ENCODE data around the gene CHEK2.
A peak's percentile ranks its signal among the peaks of the same experiment; 100 is the strongest.
"Not testable (repeated sequence)": the region's sequence is repeated elsewhere in the genome, so short reads cannot be mapped to it uniquely, and the experiment has no call there.

The CHEK2 gene

GRCh38 chr22:28766628-28767027 is 25.0 kb upstream of the CHEK2 start:
- DNase-seq (ENCODE audit: low read depth in 2 of 2) = no peak
- no peak overlapping the region for H3K4me3 ChIP-seq (replicated peaks in 1 of 2; ENCODE audit: low read depth in 2 of 2, low read length in 2 of 2)
- TF ChIP-seq CTCF (IDR thresholded peaks at IDR 0.05; ENCODE audit: low read depth, low read length) = no peak

DNA sequence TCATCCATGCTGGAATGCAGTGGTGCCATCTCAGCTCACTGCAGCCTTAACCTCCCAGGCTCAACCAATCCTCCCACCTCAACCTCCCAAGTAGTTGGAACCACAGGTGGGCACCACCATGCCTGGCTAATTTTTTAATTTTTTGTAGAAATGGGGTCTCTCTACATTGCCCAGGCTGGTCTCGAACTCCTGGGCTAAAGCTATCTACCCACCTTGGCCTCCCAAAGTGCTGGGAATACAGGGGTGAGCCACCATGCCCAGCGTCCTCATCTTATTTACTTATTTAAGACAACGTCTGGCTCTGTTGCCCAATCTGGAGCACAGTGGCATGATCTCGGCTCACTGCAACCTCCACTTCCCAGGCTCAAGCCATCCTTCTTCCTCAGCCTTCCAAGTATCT is 20.4 kb upstream of the CHEK2 start:
- H3K4me3 ChIP-seq (replicated peaks in 1 of 2; ENCODE audit: low read depth in 2 of 2, low read length in 2 of 2); DNase-seq (ENCODE audit: low read depth in 2 of 2): not testable (repeated sequence)

GRCh38 chr22:28761449-28761755 is 19.8 kb upstream of the CHEK2 start:
- no peak for TF ChIP-seq CTCF (IDR thresholded peaks at IDR 0.05; ENCODE audit: low read depth, low read length)
- no peak overlapping the region for H3K4me3 ChIP-seq (replicated peaks in 1 of 2; ENCODE audit: low read depth in 2 of 2, low read length in 2 of 2)
- DNase-seq (ENCODE audit: low read depth in 2 of 2) = no peak

GRCh38 chr22:28759861-28760560 is 18.4 kb upstream of the CHEK2 start:
- TF ChIP-seq CTCF (IDR thresholded peaks at IDR 0.05; ENCODE audit: low read depth, low read length) = no peak
- no peak for DNase-seq (ENCODE audit: low read depth in 2 of 2)
- H3K4me3 ChIP-seq (replicated peaks in 1 of 2; ENCODE audit: low read depth in 2 of 2, low read length in 2 of 2) = no peak overlapping the region

- H3K4me3 ChIP-seq (replicated peaks in 1 of 2; ENCODE audit: low read depth in 2 of 2, low read length in 2 of 2) = not testable (repeated sequence)
Observed at GRCh38 chr22:28754512-28754911, 12.9 kb upstream of the CHEK2 start.

DNA sequence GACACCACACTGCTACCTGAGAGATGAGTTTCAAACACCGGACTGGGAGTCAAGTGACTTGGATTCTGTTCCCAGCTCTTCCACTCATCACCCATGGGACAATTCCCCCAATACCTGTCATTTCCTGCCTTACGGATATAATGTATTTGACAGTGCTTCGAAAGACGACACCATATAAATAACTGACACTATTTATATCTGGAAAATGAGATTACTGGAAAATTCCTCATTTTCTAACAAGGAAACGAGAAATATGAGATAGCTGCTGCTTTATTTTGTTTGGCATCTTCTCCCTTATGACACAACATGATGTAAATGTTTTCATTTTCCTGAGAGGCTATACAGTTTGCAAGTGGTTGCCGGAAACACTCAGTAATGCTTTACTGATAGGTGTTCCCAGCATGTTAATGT is 8.9 kb upstream of the CHEK2 start:
- DNase-seq (ENCODE audit: low read depth in 2 of 2) = peak; percentile 86 to 88
- no peak for TF ChIP-seq CTCF (IDR thresholded peaks at IDR 0.05; ENCODE audit: low read depth, low read length)
- H3K4me3 ChIP-seq (replicated peaks in 1 of 2; ENCODE audit: low read depth in 2 of 2, low read length in 2 of 2) = no peak overlapping the region

More at GRCh38 chr22:28754512-28754911, 12.9 kb upstream of the CHEK2 start:
- DNase-seq (ENCODE audit: low read depth in 2 of 2) = not testable (repeated sequence)

DNA sequence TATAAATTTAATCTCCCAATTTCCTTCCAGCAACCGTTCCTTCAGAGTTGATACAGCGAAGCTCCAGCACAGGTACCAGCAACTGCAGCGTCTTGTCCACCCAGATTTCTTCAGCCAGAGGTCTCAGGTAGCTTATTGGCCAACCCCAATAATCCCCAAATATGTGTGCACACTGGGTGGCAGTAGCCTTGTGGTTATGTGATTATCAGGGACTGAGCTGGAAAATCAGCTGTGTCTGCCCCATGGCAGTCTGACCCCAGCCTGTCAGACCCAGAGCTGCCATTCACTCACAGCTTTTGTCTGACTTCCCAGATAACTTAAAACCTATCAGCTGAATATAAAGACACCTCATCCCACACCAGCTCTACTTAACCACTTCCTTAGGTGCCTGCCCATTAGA is 2.2 kb upstream of the CHEK2 start:
- TF ChIP-seq CTCF (IDR thresholded peaks at IDR 0.05; ENCODE audit: low read depth, low read length) = no peak
- no peak for DNase-seq (ENCODE audit: low read depth in 2 of 2)
- no peak overlapping the region for H3K4me3 ChIP-seq (replicated peaks in 1 of 2; ENCODE audit: low read depth in 2 of 2, low read length in 2 of 2)

DNA sequence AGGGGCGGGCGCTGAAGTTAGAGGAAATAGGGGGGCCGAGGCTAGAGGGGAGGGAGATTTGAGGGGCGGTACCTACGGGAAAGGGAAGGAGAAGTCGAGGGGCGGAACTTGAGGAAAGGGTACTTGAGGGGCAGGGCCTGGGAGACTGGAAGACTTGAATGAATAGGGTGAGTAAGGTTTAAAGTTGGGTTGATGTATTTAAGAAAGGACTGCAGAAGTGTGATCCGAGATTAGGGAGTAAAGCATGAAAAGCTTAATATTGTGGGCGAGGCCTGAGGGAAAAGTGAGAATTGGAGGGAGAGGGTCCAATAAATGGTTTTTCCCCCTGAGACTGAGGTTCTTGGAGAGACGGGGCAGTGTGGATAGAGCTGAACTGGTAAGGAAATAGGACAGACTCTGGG is 942 bp upstream of the CHEK2 start:
- peak overlapping the region; percentile 87 to 96 for H3K4me3 ChIP-seq (replicated peaks in 1 of 2; ENCODE audit: low read depth in 2 of 2, low read length in 2 of 2)
- TF ChIP-seq CTCF (IDR thresholded peaks at IDR 0.05; ENCODE audit: low read depth, low read length) = no peak
- DNase-seq (ENCODE audit: low read depth in 2 of 2) = no peak

Data from cardiac fibroblast (primary cell).